SU-DHL-6 (cell line): ENCODE measurements around the gene TXNIP.

Source experiments
- H2AFZ ChIP-seq: fragments of 200-600 bp; sonication (generic); 2 replicates; pipeline ENCODE4 v1.6.1; 2014; ENCODE audit warnings: low read depth, mild to moderate bottlenecking, moderate library complexity, mixed read lengths, antibody characterized with exemption, low read length; ENCODE audit not compliant: severe bottlenecking
- H3F3A ChIP-seq: fragments of 200-600 bp; shearing (Covaris generic); 2 replicates; pipeline ENCODE4 v1.6.0; 2016; ENCODE audit warnings: antibody characterized with exemption, mild to moderate bottlenecking; ENCODE audit not compliant: insufficient read depth
- H3K27ac ChIP-seq: fragments of 200-600 bp; sonication (generic); 2 replicates; pipeline ENCODE4 v1.5.1; 2016; ENCODE audit warnings: low read depth, mild to moderate bottlenecking, low read length, moderate library complexity, mixed read lengths
- H3K27me3 ChIP-seq: fragments of 200-600 bp; sonication (generic), shearing (Covaris generic); 2 replicates; pipeline ENCODE4 v1.6.0; 2014; ENCODE audit warnings: mild to moderate bottlenecking, low read length
- H3K36me3 ChIP-seq: fragments of 200-600 bp; sonication (generic); 2 replicates; pipeline ENCODE4 v1.6.1; 2014; ENCODE audit warnings: mild to moderate bottlenecking, low read length, mixed read lengths
- H3K4me2 ChIP-seq: fragments of 300-600, 200-600 bp; shearing (Covaris generic), sonication (generic); 2 replicates; pipeline ENCODE4 v1.6.0; 2014; ENCODE audit warnings: low read length, low read depth, mild to moderate bottlenecking; ENCODE audit not compliant: poor library complexity, severe bottlenecking
- H3K4me3 ChIP-seq: fragments of 200-600 bp; sonication (generic); 2 replicates; pipeline ENCODE4 v1.5.1; 2014; ENCODE audit warnings: antibody characterized with exemption, low read length, mild to moderate bottlenecking, mixed read lengths; ENCODE audit not compliant: insufficient read depth, poor library complexity, severe bottlenecking
- H3K79me2 ChIP-seq: fragments of 200-600 bp; sonication (generic); 2 replicates; pipeline ENCODE4 v1.6.1; 2014; ENCODE audit warnings: mild to moderate bottlenecking, low read length, moderate library complexity; ENCODE audit not compliant: insufficient read depth
- H3K9ac ChIP-seq: fragments of 200-600 bp; sonication (generic); 2 replicates; pipeline ENCODE4 v1.7.0; 2014; ENCODE audit warnings: mild to moderate bottlenecking, low read length
- H3K9me2 ChIP-seq: fragments of 200-600 bp; sonication (generic); replicated peaks from 2 replicates; pipeline ENCODE4 v1.6.1; 2014; ENCODE audit warnings: low read length; ENCODE audit not compliant: insufficient read depth
- H3K9me3 ChIP-seq: fragments of 200-600 bp; sonication (generic); 2 replicates; pipeline ENCODE4 v1.6.1; 2014; ENCODE audit warnings: low read length, mixed read lengths; ENCODE audit not compliant: insufficient read depth
- H4K20me1 ChIP-seq: fragments of 200-600 bp; sonication (generic); 2 replicates; pipeline ENCODE4 v1.6.1; 2014; ENCODE audit warnings: low read depth, mild to moderate bottlenecking, antibody characterized with exemption, low read length, moderate library complexity, mixed read lengths
- EZH2phosphoT487 ChIP-seq: fragments of 200-600 bp; sonication (generic), shearing (Covaris generic); conservative IDR thresholded peaks from 2 replicates; pipeline ENCODE4 v1.6.1; 2018; ENCODE audit warnings: mild to moderate bottlenecking, antibody characterized with exemption, low read length, moderate library complexity, mixed read lengths
- TF ChIP-seq, protein P1 (sequence below): fragments of 200-600 bp; sonication (generic); IDR thresholded peaks from one replicate; pipeline ENCODE4 v1.5.1; 2017; ENCODE audit warnings: antibody characterized with exemption, mild to moderate bottlenecking, low read length, moderate library complexity; ENCODE audit not compliant: insufficient read depth, poor library complexity, severe bottlenecking

TXNIP gene

DNA sequence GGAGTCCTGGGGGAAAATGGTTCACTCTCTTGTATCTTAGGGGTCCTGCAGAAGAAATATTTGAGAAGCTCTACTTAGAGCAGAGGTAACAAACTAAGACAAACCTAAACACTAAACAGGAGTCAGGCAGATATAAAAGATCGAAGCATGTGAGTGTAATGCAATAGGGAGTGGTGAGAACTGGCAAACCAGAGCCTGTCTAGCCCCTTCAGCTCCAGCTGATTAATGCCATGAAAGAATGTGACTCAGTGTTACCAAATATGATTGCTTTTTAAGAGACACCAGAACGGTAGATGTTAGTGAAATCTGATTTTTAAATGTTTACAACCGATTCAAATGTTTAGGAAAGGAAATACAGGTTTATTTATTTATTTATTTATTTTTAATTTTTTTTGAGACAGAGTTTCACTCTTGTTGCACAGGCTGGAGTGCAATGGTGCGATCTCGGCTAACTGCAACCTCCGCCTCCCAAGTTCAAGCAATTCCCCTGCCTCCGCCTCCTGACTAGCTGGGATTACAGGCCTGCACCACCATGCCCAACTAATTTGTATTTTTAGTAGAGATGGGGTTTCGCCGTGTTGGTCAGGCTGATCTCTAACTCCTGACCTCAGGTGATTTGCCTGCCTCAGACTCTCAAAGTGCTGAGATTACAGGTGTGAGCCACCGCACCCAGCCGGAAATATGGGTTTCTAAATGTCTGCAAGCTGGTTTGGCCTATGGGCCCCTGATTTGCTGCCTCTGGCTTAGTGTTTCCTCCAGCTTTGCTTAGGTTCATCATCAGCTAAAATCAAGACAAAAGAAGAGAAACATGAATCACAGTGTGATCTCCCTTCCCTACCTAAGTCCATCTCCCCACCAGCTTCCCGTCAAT is 12.2 kb downstream of the TXNIP start:
- H4K20me1 ChIP-seq: no peaks in the 10 kb centered on the region
- no peaks in the 10 kb centered on the region for H3F3A ChIP-seq
- no peaks in the 10 kb centered on the region for H3K9me3 ChIP-seq
- H3K27me3 ChIP-seq: no peaks in the 10 kb centered on the region
- H3K9me2 ChIP-seq: no peaks in the 10 kb centered on the region
- no peak overlapping the region for H3K27ac ChIP-seq
- TF ChIP-seq EZH2phosphoT487: no peak
- TF ChIP-seq, protein P1, sequence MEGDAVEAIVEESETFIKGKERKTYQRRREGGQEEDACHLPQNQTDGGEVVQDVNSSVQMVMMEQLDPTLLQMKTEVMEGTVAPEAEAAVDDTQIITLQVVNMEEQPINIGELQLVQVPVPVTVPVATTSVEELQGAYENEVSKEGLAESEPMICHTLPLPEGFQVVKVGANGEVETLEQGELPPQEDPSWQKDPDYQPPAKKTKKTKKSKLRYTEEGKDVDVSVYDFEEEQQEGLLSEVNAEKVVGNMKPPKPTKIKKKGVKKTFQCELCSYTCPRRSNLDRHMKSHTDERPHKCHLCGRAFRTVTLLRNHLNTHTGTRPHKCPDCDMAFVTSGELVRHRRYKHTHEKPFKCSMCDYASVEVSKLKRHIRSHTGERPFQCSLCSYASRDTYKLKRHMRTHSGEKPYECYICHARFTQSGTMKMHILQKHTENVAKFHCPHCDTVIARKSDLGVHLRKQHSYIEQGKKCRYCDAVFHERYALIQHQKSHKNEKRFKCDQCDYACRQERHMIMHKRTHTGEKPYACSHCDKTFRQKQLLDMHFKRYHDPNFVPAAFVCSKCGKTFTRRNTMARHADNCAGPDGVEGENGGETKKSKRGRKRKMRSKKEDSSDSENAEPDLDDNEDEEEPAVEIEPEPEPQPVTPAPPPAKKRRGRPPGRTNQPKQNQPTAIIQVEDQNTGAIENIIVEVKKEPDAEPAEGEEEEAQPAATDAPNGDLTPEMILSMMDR: no peak
- H3K79me2 ChIP-seq: no peaks in the 10 kb centered on the region
- H2AFZ ChIP-seq: no peak overlapping the region
- no peak overlapping the region for H3K4me3 ChIP-seq
- no peak overlapping the region for H3K9ac ChIP-seq
- no peak overlapping the region for H3K4me2 ChIP-seq
- H3K36me3 ChIP-seq: no peaks in the 10 kb centered on the region

DNA sequence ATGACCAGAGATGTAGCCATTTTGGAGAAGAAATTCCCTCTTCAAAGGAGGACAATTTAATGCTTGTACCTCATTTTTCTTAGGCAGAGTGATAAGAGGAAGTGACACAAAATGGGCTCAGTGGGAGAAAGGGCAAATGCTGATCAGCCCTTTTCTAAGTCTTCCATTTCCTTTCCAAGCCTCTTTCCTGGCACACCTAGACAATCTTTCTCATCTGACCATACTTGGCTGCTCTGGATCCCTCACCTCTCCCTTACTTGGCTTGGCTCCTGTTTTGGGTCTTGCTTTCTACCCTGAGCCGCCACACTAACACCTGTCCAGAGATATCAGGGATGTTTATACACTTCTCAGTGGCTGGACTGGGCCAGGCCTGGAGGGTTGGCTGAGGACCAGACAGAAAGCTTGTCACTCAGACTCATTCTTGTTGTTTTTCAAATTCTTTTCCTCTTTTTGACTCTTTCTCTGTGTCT is 13.1 kb downstream of the TXNIP start:
- no peak for TF ChIP-seq EZH2phosphoT487
- TF ChIP-seq, protein P1: no peak
- Histone ChIP-seq H4K20me1 (no peaks in the 10 kb centered on the region), H3K27ac (no peak overlapping the region), H3K4me2 (no peak overlapping the region), H3K79me2 (no peaks in the 10 kb centered on the region), H3K27me3 (no peaks in the 10 kb centered on the region), H3K9me2 (no peaks in the 10 kb centered on the region), H3K36me3 (no peaks in the 10 kb centered on the region), H3K9ac (no peak overlapping the region), H2AFZ (no peak overlapping the region), H3F3A (0 out of 2 replicates have a peak, but pooled peaks cover 3% of the 10 kb centered on the region), H3K9me3 (no peaks in the 10 kb centered on the region), H3K4me3 (no peak overlapping the region)

DNA sequence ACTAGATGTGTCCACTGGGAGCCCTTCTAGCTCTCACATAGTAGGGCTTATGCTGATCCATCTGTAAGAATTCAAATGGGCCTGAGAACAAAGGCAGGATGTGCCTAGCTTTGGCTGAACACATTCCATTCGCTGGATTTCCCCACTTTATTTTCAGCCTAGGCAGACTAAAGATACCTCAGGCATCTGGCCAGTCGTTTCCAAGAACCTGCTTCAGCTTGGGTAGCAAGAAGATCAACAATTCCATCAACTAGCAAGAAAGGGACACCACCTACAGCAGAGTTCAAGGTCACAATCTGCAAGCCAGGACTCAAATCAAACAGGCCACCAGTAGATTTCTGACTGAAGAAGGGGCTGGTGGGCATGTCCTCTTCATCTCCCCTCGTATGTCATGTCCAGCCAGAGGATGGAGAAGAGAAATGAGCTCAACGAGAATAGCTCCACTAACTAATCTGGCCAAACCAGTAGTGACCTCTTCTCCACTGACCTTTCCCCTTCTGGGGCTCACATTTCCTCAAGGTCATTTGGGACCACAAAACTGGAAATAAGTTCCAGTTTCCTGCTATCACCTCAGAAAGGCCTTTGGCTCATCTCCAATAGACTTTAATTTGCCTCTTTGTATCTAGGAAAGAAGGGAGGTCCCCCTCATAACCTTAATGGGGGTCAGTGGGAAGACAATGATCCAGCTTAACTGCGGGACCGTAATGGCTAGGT is 14.2 kb downstream of the TXNIP start:
- Histone ChIP-seq H3F3A (0 out of 2 replicates have a peak, but pooled peaks cover 3% of the 10 kb centered on the region), H3K4me2 (no peak overlapping the region)

More for the DNA sequence above, 14.2 kb downstream of the TXNIP start:
- Histone ChIP-seq H3K4me3 (no peak overlapping the region), H3K9ac (no peak overlapping the region), H3K9me2 (no peaks in the 10 kb centered on the region), H3K27ac (no peak overlapping the region), H3K9me3 (no peaks in the 10 kb centered on the region), H3K27me3 (no peaks in the 10 kb centered on the region), H4K20me1 (no peaks in the 10 kb centered on the region), H3K79me2 (no peaks in the 10 kb centered on the region), H2AFZ (no peak overlapping the region), H3K36me3 (no peaks in the 10 kb centered on the region)
- TF ChIP-seq EZH2phosphoT487: no peak
- TF ChIP-seq, protein P1: no peak
